ENCODE data around the gene CEP20. TPM values are rescaled to one million over a fixed set of nuclear protein-coding genes. Genes with fewer than 3 reads are reported as not detected.
"Not testable (repeated sequence)": the region's sequence is repeated elsewhere in the genome, so short reads cannot be mapped to it uniquely, and the experiment has no call there.

Gene CEP20
- polyA plus RNA-seq, 3 donors = 14.8 to 35.4 (median 18.1) TPM

- no peak overlapping the region for H3K27ac ChIP-seq (ENCODE audit: low read depth, low read length)
- WGBS, 3 donors = 74 to 91% (median 90%) methylated on average over 4 of the region's 4 CpGs
These were observed 41.9 kb downstream of the CEP20 start for GRCh38 chr16:15846510-15846909.

GRCh38 chr16:15843635-15844279, 44.6 kb downstream of the CEP20 start:
- 86 to 88% (median 88%) methylated on average over 10 of the region's 10 CpGs for WGBS, 3 donors
- H3K27ac ChIP-seq (ENCODE audit: low read depth, low read length) = no peak overlapping the region

GRCh38 chr16:15839204-15839603, 49.2 kb downstream of the CEP20 start:
- WGBS, 3 donors = 84 to 93% (median 88%) methylated on average over 8 of the region's 8 CpGs
- not testable (repeated sequence) for H3K27ac ChIP-seq (ENCODE audit: low read depth, low read length)

- H3K27ac ChIP-seq (ENCODE audit: low read depth, low read length) = no peak overlapping the region
- WGBS, 3 donors = 94 to 95% (median 94%) methylated on average over 11 of the region's 11 CpGs
These were observed 50.6 kb downstream of the CEP20 start for GRCh38 chr16:15837761-15838160.

GRCh38 chr16:15836965-15837611, 51.3 kb downstream of the CEP20 start:
- WGBS, 3 donors = 81 to 83% (median 83%) methylated on average over 10 of the region's 10 CpGs
- no peak overlapping the region for H3K27ac ChIP-seq (ENCODE audit: low read depth, low read length)

GRCh38 chr16:15836074-15836473, 52.3 kb downstream of the CEP20 start:
- H3K27ac ChIP-seq (ENCODE audit: low read depth, low read length) = no peak overlapping the region
- 86 to 96% (median 88%) methylated on average over 6 of the region's 6 CpGs for WGBS, 3 donors

GRCh38 chr16:15835136-15835878, 53.1 kb downstream of the CEP20 start:
- WGBS, 3 donors = 46 to 59% (median 48%) methylated on average over 2 of the region's 2 CpGs
- H3K27ac ChIP-seq (ENCODE audit: low read depth, low read length) = no peak overlapping the region

GRCh38 chr16:15834502-15834901, 53.9 kb downstream of the CEP20 start:
- WGBS, 3 donors = 69 to 93% (median 76%) methylated on average over 4 of the region's 4 CpGs
- no peak overlapping the region for H3K27ac ChIP-seq (ENCODE audit: low read depth, low read length)

GRCh38 chr16:15833541-15833940, 54.9 kb downstream of the CEP20 start:
- H3K27ac ChIP-seq (ENCODE audit: low read depth, low read length) = no peak overlapping the region
- 62 to 68% (median 65%) methylated on average over 9 of the region's 9 CpGs for WGBS, 3 donors

- WGBS, 3 donors = 90 to 94% (median 93%) methylated on average over 6 of the region's 6 CpGs
- H3K27ac ChIP-seq (ENCODE audit: low read depth, low read length) = no peak overlapping the region
These were observed 56.2 kb downstream of the CEP20 start for GRCh38 chr16:15832241-15832640.

- no peak overlapping the region for H3K27ac ChIP-seq (ENCODE audit: low read depth, low read length)
- 68 to 70% (median 70%) methylated on average over 6 of the region's 6 CpGs for WGBS, 3 donors
These were observed 57.5 kb downstream of the CEP20 start for GRCh38 chr16:15830832-15831451.

- H3K27ac ChIP-seq (ENCODE audit: low read depth, low read length) = no peak overlapping the region
- 15 to 51% (median 20%) methylated on average over 9 of the region's 9 CpGs for WGBS, 3 donors
These were observed 58.9 kb downstream of the CEP20 start for GRCh38 chr16:15829460-15829859.

- H3K27ac ChIP-seq (ENCODE audit: low read depth, low read length) = no peak overlapping the region
- 91 to 93% (median 93%) methylated on average over 11 of the region's 11 CpGs for WGBS, 3 donors
These were observed 60.6 kb downstream of the CEP20 start for GRCh38 chr16:15827709-15828343.

- 85 to 95% (median 93%) methylated on average over 7 of the region's 7 CpGs for WGBS, 3 donors
- H3K27ac ChIP-seq (ENCODE audit: low read depth, low read length) = no peak overlapping the region
These were observed 61.1 kb downstream of the CEP20 start for GRCh38 chr16:15827299-15827698.

- no peak overlapping the region for H3K27ac ChIP-seq (ENCODE audit: low read depth, low read length)
- 76 to 80% (median 77%) methylated on average over 9 of the region's 9 CpGs for WGBS, 3 donors
These were observed 62.6 kb downstream of the CEP20 start for GRCh38 chr16:15825750-15826305.

GRCh38 chr16:15822957-15823356, 65.4 kb downstream of the CEP20 start:
- WGBS, 3 donors = 43 to 80% (median 73%) methylated on average over 17 of the region's 17 CpGs

GRCh38 chr16:15820837-15821236, 67.6 kb downstream of the CEP20 start:
- WGBS, 3 donors = 88 to 93% (median 92%) methylated on average over 7 of the region's 7 CpGs
- H3K27ac ChIP-seq (ENCODE audit: low read depth, low read length) = no peak overlapping the region

More at GRCh38 chr16:15822957-15823356, 65.4 kb downstream of the CEP20 start:
- no peak overlapping the region for H3K27ac ChIP-seq (ENCODE audit: low read depth, low read length)

- 92 to 98% (median 96%) methylated on average over 2 of the region's 2 CpGs for WGBS, 3 donors
- H3K27ac ChIP-seq (ENCODE audit: low read depth, low read length) = no peak overlapping the region
These were observed 69.4 kb downstream of the CEP20 start for GRCh38 chr16:15819046-15819445.

Data from adipose tissue (tissue), 3 donors.